Tibial nerve (tissue), 4 donors: Measurements from ENCODE around the gene PLXNC1. TPM values are rescaled to one million over a fixed set of nuclear protein-coding genes. Genes with fewer than 3 reads are reported as not detected.
A peak's percentile ranks its signal among the peaks of the same experiment; 100 is the strongest.

Source experiments
- DNase-seq, 2 donors: peaks; one replicate each; pipeline ENCODE4 v3.0.0-alpha.2; 2019; ENCODE audit warnings: low spot score in 2 of 2
- H3K27ac ChIP-seq, 4 donors: fragments of 200-600 bp; sonication (generic) in 3 of 4; one replicate each; pipeline ENCODE4 v1.5.1; 2017 to 2019; ENCODE audit warnings: mild to moderate bottlenecking in 1 of 4
- H3K27me3 ChIP-seq, 2 donors: fragments of 200-600 bp; sonication (generic) in 1 of 2; one replicate each; pipeline versions ENCODE4 v1.5.1 to v1.6.0; 2017 to 2019
- H3K36me3 ChIP-seq, 3 donors: fragments of 200-600 bp; sonication (generic); one replicate each; pipeline ENCODE4 v1.5.1; 2018 to 2019
- H3K4me1 ChIP-seq, 4 donors: fragments of 200-600 bp; sonication (generic) in 3 of 4; one replicate each; pipeline ENCODE4 v1.5.1; 2017 to 2019
- H3K4me3 ChIP-seq, 4 donors: fragments of 200-600 bp; sonication (generic) in 3 of 4; one replicate each; pipeline ENCODE4 v1.5.1; 2017 to 2019; ENCODE audit warnings: mild to moderate bottlenecking in 1 of 4, moderate library complexity in 1 of 4
- H3K9me3 ChIP-seq, 4 donors: fragments of 200-600 bp; sonication (generic) in 3 of 4; one replicate each; pipeline ENCODE4 v1.5.1; 2017 to 2019
- CTCF ChIP-seq, 5 experiments: fragments of 200-600 bp in 3 of 5; fragments of 450-650 bp in 2 of 5; sonication (generic) in 3 of 5; IDR thresholded peaks; one replicate each; pipeline ENCODE4 v1.5.1; 2016 to 2019; ENCODE audit warnings: antibody characterized with exemption in 5 of 5, mild to moderate bottlenecking in 3 of 5, moderate library complexity in 2 of 5
- EP300 ChIP-seq, 2 donors: sonication (generic); formaldehyde crosslinking; IDR thresholded peaks; one replicate each; pipeline ENCODE4 v1.6.1; 2017; ENCODE audit warnings: antibody characterized with exemption in 2 of 2, mild to moderate bottlenecking in 1 of 2
- POLR2A ChIP-seq, 2 donors: fragments of 450-650 bp; IDR thresholded peaks; one replicate each; pipeline ENCODE4 v1.6.1; 2017; ENCODE audit warnings: antibody characterized with exemption in 2 of 2, mild to moderate bottlenecking in 2 of 2, moderate library complexity in 2 of 2
- WGBS, 2 donors: methylation state at CpG; one replicate each; pipeline ENCODE4 v1.1.5; 2018; 5-methylcytosine and 5-hydroxymethylcytosine counted together
- total RNA-seq, 4 donors: library from RNA; depleted of rRNA; stranded (reverse); fragments of >200 nt; gene quantifications; one replicate each; pipeline ENCODE4 v1.1.0, GENCODE V29; 2016

The PLXNC1 gene
- total RNA-seq, 4 donors from 2014 or later, result 9.0 to 20.8 (median 11.4) TPM

- H3K9me3 ChIP-seq, result no peaks in the 10 kb centered on the region
- WGBS, 2 donors, result 68 to 71% methylated on average over 12 of the region's 12 CpGs
- no peak for TF ChIP-seq CTCF (IDR thresholded peaks at IDR 0.05)
- TF ChIP-seq POLR2A (IDR thresholded peaks at IDR 0.05), result no peak
- TF ChIP-seq EP300 (IDR thresholded peaks at IDR 0.05), result no peak
- H3K4me3 ChIP-seq, result no peak overlapping the region
- no peaks in the 10 kb centered on the region for H3K36me3 ChIP-seq
- H3K27me3 ChIP-seq, result no peaks in the 10 kb centered on the region
- H3K4me1 ChIP-seq, result peaks cover 0 to 6% (median 0%) of the 10 kb centered on the region in 4 donors
- no peak overlapping the region for H3K27ac ChIP-seq
- no peak for DNase-seq
Measured at GRCh38 chr12:94245631-94246383, 97.4 kb downstream of the PLXNC1 start.

- TF ChIP-seq POLR2A (IDR thresholded peaks at IDR 0.05) (no peak), CTCF (IDR thresholded peaks at IDR 0.05) (no peak), EP300 (IDR thresholded peaks at IDR 0.05) (no peak)
- Histone ChIP-seq H3K4me1 (peaks cover 0 to 6% (median 0%) of the 10 kb centered on the region in 4 donors), H3K36me3 (no peaks in the 10 kb centered on the region), H3K9me3 (no peaks in the 10 kb centered on the region), H3K4me3 (no peak overlapping the region), H3K27ac (no peak overlapping the region), H3K27me3 (no peaks in the 10 kb centered on the region)
- no peak for DNase-seq
- 35% methylated on average over 2 of the region's 2 CpGs for WGBS, 2 donors
Measured at GRCh38 chr12:94247246-94247645, 98.9 kb downstream of the PLXNC1 start.

GRCh38 chr12:94248582-94248981, 100.2 kb downstream of the PLXNC1 start:
- no peak overlapping the region for H3K27ac ChIP-seq
- peaks cover 0 to 6% (median 0%) of the 10 kb centered on the region in 4 donors for H3K4me1 ChIP-seq
- no peaks in the 10 kb centered on the region for H3K9me3 ChIP-seq
- WGBS, 2 donors, result 88 to 91% methylated on average over 7 of the region's 7 CpGs
- H3K36me3 ChIP-seq, result no peaks in the 10 kb centered on the region
- no peak overlapping the region for H3K4me3 ChIP-seq
- H3K27me3 ChIP-seq, result no peaks in the 10 kb centered on the region
- no peak for DNase-seq
- TF ChIP-seq CTCF (IDR thresholded peaks at IDR 0.05) (no peak), POLR2A (IDR thresholded peaks at IDR 0.05) (no peak), EP300 (IDR thresholded peaks at IDR 0.05) (no peak)

- no peak overlapping the region for H3K4me3 ChIP-seq
- TF ChIP-seq POLR2A (IDR thresholded peaks at IDR 0.05) (no peak), CTCF (IDR thresholded peaks at IDR 0.05) (no peak), EP300 (IDR thresholded peaks at IDR 0.05) (no peak)
Measured at GRCh38 chr12:94250130-94250529, 101.8 kb downstream of the PLXNC1 start.

GRCh38 chr12:94254270-94254669, 105.9 kb downstream of the PLXNC1 start:
- 47 to 68% methylated on average over 4 of the region's 4 CpGs for WGBS, 2 donors
- H3K27ac ChIP-seq, result no peak overlapping the region

More at GRCh38 chr12:94250130-94250529, 101.8 kb downstream of the PLXNC1 start:
- Histone ChIP-seq H3K9me3 (no peaks in the 10 kb centered on the region), H3K27ac (no peak overlapping the region), H3K4me1 (peaks cover 0 to 10% (median 0%) of the 10 kb centered on the region in 4 donors), H3K27me3 (no peaks in the 10 kb centered on the region), H3K36me3 (no peaks in the 10 kb centered on the region)
- DNase-seq, result no peak
- WGBS, 2 donors, result 91% methylated on average over 4 of the region's 4 CpGs

More at GRCh38 chr12:94254270-94254669, 105.9 kb downstream of the PLXNC1 start:
- Histone ChIP-seq H3K27me3 (no peaks in the 10 kb centered on the region), H3K9me3 (no peaks in the 10 kb centered on the region), H3K4me3 (peak overlapping the region in 1 of 4 donors; percentile 16), H3K36me3 (no peaks in the 10 kb centered on the region), H3K4me1 (peaks cover 0 to 12% (median 0%) of the 10 kb centered on the region in 4 donors)
- TF ChIP-seq CTCF (IDR thresholded peaks at IDR 0.05), result no peak
- no peak for TF ChIP-seq POLR2A (IDR thresholded peaks at IDR 0.05)
- no peak for TF ChIP-seq EP300 (IDR thresholded peaks at IDR 0.05)
- no peak for DNase-seq
